ENCODE data around the gene FYN.
"Not testable (repeated sequence)": the region's sequence is repeated elsewhere in the genome, so short reads cannot be mapped to it uniquely, and the experiment has no call there.

Gene FYN

DNA sequence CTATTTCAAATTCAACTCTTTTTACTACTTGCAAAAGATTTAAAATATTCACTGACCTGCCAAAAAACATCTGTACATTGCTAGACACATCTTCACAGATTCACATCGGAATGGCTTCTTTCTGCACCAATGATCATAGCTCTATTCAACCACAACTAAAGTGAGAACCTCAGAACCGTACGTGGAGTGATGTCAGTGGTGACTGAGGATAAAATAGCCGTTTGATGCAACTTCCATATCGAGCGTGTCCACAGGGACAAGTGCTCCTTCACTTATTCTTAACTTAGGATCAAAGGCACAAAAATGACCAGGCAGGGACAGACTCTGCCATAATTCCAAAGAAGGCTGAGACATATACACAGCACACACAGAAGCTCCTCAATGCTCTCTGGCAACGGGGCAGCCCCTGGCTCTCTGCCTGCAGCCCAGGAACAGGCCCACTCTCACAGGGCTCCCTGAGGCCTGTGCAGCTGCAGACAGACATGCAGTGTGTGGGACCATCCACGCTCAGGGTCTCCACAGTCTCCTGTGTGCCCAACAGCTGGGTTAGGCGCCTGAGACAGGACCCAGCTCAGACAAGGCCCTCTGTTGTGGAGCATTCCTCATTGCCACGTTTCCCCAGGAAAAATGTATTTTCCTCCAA, 22.8 kb downstream of the FYN start:
- peak; percentile 44 to 61 for DNase-seq

DNA sequence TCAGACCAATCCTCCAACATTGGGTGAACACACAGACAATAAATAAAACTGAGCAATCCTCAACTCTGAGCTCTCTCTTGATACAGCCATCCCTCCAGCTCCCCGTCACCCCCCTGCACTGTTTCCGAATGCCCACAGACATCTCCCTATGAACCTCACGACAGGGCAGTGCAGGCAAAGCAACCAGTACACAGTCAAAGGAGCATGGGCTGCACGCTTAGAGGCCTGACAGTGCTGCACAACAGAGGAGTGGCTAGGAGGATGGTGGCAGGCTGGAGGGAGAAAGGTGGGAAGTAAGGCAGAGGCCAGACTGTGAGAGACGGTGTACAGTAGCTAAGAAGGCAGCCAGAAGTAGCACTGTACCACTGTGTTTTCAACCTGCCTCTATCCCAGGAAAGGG, 24.0 kb downstream of the FYN start:
- DNase-seq = no peak

- peak in 1 of 2 donors; percentile 34 for DNase-seq
These were observed 24.9 kb downstream of the FYN start for GRCh38 chr6:111848262-111848812.

DNA sequence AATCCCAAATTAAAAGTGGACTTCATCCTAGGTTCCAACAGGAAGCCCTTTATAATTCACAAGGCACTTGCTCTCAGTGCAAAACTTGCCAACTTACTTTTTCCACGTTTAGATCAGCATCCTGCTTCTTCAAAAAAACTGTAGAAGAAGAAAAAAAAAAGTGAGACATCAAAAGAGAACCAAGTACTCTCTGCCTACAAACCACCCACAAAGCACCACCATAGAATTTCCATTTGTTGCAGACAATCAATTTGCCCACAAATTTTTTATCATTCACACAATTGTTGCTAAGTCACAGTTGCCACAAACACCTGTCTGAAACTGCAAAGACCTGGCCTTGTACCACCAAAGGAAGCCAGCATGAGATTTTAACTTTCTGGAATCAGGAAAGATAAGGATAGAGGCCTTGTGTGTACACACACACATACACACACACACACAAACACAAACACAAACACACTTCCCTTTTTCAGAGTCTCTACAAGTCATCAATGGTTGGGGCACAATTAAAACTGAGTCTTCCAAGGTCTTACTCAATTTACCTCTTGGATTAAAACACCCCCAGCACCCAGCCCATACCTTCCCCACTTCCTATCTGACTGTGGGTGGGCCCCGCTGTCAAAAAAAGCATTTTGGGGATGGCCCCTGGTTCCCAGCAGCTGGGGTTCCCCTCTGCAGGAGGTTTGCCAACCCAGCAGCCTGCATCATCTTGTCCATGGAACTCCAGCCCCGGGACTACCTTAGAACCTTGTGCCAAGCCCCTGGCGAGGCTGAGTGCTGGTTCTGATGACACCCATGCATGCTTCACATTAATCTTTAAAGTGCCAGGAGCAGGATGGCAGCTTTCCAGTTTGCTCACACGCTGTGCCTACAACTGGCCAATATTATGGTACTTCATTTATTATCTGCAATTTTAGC, 26.5 kb downstream of the FYN start:
- DNase-seq = no peak

DNA sequence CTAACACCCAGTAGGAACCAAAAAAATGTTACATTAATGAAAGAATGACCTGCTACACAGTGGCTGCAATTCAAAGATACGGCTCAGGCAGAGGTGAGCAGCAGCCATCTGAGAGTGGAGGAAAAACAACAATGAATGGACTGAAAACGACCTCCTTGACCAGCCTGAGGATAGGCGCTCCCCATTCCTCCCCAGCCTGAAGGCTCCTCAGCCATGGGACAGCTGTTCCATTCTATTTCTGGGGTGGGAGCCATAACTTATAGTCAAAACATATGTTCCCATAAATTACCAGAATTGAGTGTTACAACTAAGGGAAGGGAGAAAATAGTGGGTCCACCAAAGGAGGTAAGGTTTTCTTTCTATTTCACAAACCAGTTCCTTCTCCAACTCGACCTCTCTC, 27.2 kb downstream of the FYN start:
- no peak for DNase-seq

GRCh38 chr6:111845441-111845871, 27.8 kb downstream of the FYN start:
- no peak for DNase-seq

DNA sequence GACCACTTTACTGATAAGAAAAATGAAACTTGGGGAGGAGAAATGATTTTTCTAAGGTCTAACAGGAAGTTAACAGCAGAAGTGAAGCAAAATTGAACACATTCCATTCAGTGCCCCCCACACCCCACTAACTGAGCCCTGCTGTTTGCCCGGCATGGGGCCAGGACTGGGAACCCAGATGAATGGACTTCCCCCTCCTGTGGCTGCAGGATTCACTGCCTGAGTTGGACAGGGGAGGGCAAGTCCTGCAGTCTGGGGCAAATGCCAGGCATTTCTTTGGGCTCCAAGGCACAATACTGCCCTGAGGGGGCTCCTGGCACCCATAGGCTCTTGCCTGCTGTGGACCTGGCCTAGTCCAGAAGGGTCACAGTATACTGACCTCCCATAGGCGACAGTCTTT, 28.3 kb downstream of the FYN start:
- peak in 1 of 2 donors; percentile 40 for DNase-seq

DNA sequence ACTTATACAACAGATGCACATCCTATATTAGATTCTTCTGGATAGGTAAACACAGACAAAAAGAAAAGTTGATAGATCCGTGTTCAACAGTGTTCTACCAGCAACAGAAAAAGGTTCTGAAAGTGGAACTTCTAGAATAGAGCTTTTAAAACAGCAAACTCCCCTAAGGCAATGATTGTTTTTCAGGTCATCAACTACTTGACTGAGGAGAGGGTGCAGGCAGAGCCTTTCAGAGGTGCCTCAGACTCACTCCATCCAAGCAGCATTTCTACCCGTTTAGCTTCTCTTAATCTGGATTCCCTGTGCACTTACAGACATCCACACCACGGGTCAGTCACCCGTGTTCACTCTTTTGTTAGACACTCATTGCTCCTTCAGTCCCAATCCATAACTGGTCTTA, 28.9 kb downstream of the FYN start:
- DNase-seq = no peak

DNA sequence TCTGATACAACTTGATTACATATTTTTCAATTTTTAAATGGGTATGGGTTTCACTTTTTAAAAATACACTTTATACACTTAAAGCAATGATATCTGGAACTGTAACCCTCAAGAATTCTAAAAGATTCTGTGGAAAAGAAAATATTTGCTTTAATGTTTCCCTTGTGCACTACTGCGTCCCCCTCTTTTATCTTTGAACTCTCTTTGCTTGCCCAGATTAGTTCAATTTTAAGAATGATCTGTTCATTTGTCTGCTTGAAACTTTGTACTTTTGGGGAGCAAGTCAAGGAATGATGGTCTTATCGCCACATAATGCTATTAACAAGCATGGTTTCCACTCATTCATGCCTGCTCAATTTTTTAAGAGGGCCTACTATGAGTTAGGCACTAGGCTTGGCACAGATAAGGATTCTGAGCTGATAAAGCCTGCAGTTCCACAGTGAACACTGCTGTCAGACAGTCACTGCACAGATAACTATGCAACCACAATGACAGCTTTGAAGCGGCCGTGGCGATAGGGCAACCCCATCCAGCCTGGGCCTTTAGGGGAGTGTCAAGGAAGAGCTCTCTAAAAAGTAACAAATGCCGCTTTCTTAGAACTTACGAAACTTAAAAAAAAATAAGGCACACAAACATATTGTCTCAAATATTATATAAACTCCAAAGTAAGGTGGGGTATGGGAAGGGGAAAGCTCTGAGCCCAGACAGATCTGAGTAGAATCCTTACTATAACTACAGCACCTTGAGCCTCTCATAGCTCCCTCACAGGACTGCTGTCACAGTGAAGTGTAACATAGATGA, 29.7 kb downstream of the FYN start:
- peak in 1 of 2 donors; percentile 25 for DNase-seq

GRCh38 chr6:111842891-111843290, 30.4 kb downstream of the FYN start:
- no peak for DNase-seq

- DNase-seq = no peak
These were observed 30.9 kb downstream of the FYN start for GRCh38 chr6:111842271-111842822.

DNA sequence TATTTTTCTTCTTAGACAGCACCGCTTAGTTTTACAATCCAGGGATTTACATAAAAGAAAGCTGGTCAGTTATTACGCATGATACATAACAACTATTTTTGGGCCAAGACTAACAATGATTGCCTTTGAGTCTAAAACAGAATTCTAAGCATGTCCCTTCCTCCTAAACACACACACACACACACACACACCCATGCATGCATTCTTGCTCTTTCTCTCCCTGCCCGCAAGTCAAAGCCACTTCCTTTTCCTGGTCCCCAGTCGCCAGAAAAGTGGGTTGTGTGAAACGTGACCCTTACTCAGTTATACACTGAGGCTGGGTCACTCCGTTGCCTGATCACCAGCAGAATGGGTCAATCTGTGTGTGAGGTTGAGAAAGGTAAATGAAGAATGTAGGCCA, 31.4 kb downstream of the FYN start:
- DNase-seq = no peak

- DNase-seq = no peak
These were observed 32.4 kb downstream of the FYN start for GRCh38 chr6:111840803-111841202.

- DNase-seq = no peak
These were observed 34.3 kb downstream of the FYN start for GRCh38 chr6:111838749-111839484.

GRCh38 chr6:111837641-111838500, 35.4 kb downstream of the FYN start:
- DNase-seq = no peak

GRCh38 chr6:111837007-111837406, 36.2 kb downstream of the FYN start:
- no peak for DNase-seq

GRCh38 chr6:111835807-111836206, 37.4 kb downstream of the FYN start:
- no peak for DNase-seq

- DNase-seq = not testable (repeated sequence)
These were observed 37.9 kb downstream of the FYN start for GRCh38 chr6:111835398-111835797.

DNA sequence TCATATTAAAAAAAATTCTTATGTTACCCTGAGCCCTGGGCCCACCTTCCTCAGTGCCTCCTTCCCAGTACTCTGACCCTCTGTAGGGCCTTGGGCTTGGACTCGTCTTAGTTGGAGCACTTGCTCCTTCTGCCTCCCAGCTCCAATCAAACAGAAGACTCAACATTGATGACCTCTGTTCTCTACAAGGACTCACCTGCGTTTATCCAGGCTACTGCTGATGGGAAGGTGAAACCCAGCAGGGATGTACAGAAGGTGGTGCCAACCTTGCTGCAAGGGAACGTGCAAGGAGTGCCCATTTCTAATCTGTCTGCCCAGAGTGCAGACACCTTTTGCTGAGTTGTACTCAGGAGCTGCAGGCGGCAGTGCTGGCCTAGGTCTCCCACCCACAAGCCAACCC, 38.9 kb downstream of the FYN start:
- no peak for DNase-seq

- no peak for DNase-seq
These were observed 40.3 kb downstream of the FYN start for GRCh38 chr6:111832833-111833418.

- no peak for DNase-seq
These were observed 41.8 kb downstream of the FYN start for GRCh38 chr6:111831408-111831807.
